Tibial nerve (tissue), 4 donors: ENCODE results near the gene CAMTA1. TPM values are rescaled to one million over a fixed set of nuclear protein-coding genes. Genes with fewer than 3 reads are reported as not detected.

Experiments
- DNase-seq, 2 donors: peaks; one replicate each; pipeline ENCODE4 v3.0.0-alpha.2; 2019; ENCODE audit warnings: low spot score in 2 of 2
- H3K27ac ChIP-seq, 4 donors: fragments of 200-600 bp; sonication (generic) in 3 of 4; one replicate each; pipeline ENCODE4 v1.5.1; 2017 to 2019; ENCODE audit warnings: mild to moderate bottlenecking in 1 of 4
- H3K27me3 ChIP-seq, 2 donors: fragments of 200-600 bp; sonication (generic) in 1 of 2; one replicate each; pipeline versions ENCODE4 v1.5.1 to v1.6.0; 2017 to 2019
- H3K36me3 ChIP-seq, 3 donors: fragments of 200-600 bp; sonication (generic); one replicate each; pipeline ENCODE4 v1.5.1; 2018 to 2019
- H3K4me1 ChIP-seq, 4 donors: fragments of 200-600 bp; sonication (generic) in 3 of 4; one replicate each; pipeline ENCODE4 v1.5.1; 2017 to 2019
- H3K4me3 ChIP-seq, 4 donors: fragments of 200-600 bp; sonication (generic) in 3 of 4; one replicate each; pipeline ENCODE4 v1.5.1; 2017 to 2019; ENCODE audit warnings: mild to moderate bottlenecking in 1 of 4, moderate library complexity in 1 of 4
- H3K9me3 ChIP-seq, 4 donors: fragments of 200-600 bp; sonication (generic) in 3 of 4; one replicate each; pipeline ENCODE4 v1.5.1; 2017 to 2019
- EP300 ChIP-seq, 2 donors: sonication (generic); formaldehyde crosslinking; IDR thresholded peaks; one replicate each; pipeline ENCODE4 v1.6.1; 2017; ENCODE audit warnings: antibody characterized with exemption in 2 of 2, mild to moderate bottlenecking in 1 of 2
- POLR2A ChIP-seq, 2 donors: fragments of 450-650 bp; IDR thresholded peaks; one replicate each; pipeline ENCODE4 v1.6.1; 2017; ENCODE audit warnings: antibody characterized with exemption in 2 of 2, mild to moderate bottlenecking in 2 of 2, moderate library complexity in 2 of 2
- WGBS, 2 donors: methylation state at CpG; one replicate each; pipeline ENCODE4 v1.1.5; 2018; 5-methylcytosine and 5-hydroxymethylcytosine counted together
- total RNA-seq, 4 donors: library from RNA; depleted of rRNA; stranded (reverse); fragments of >200 nt; gene quantifications; one replicate each; pipeline ENCODE4 v1.1.0, GENCODE V29; 2016
- TF ChIP-seq, protein P1 (sequence below), 5 experiments: fragments of 200-600 bp in 3 of 5; fragments of 450-650 bp in 2 of 5; sonication (generic) in 3 of 5; IDR thresholded peaks; one replicate each; pipeline ENCODE4 v1.5.1; 2016 to 2019; ENCODE audit warnings: antibody characterized with exemption in 5 of 5, mild to moderate bottlenecking in 3 of 5, moderate library complexity in 2 of 5

Gene CAMTA1
- total RNA-seq, 4 donors from 2014 or later = 41.8 to 104 (median 87.2) TPM

DNA sequence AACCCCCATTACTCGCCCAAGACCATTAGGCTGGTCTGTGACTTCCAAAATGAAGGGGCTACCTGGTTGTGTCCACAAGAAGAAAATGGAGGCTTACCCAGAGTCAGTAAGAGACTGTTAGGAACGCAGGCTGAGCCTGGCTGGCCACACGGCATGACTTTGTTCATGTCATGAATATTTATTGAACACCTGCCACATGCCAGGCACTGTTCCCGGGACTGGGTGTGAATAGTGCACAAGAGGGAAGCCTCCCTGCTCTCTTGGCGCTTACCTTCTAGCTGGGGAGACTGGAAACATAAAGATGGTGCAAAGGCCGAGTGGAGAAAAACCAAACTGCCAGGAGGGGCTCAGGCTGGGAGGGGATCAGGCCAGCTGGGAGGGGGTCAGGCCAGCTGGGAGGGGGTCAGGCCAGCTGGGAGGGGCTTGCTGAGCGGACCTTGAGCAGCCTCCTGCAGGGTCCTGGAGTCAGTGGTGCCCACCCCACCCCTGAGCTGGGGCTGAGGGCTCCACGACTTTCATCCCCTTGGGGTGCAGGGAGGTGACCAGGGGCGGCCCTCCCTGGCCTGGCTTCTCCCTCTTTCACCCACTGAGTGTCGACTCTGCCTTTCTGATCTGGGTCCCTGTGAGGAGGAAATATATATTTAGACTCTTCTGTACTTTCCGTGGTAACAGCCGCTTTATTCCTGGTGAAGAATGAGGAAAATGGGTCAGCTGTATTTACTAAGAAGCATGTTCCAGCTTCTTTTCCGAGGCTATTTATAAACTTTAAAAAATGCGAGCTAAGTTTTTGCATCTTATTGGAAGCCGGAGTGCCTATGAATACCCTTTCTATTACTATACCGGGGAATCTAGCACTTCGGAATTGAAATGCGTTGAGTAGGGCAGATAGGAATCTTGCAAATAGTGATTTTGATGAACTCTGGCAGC, 139.0 kb downstream of the CAMTA1 start:
- no peaks in the 10 kb centered on the region for H3K27me3 ChIP-seq
- peaks cover 0 to 4% (median 0%) of the 10 kb centered on the region in 4 donors for H3K9me3 ChIP-seq
- H3K36me3 ChIP-seq = no peaks in the 10 kb centered on the region
- no peak for DNase-seq
- WGBS, 2 donors = 49 to 55% methylated on average over 18 of the region's 18 CpGs
- no peak overlapping the region for H3K4me3 ChIP-seq
- peaks cover 0 to 16% (median 4%) of the 10 kb centered on the region in 4 donors for H3K4me1 ChIP-seq
- peak overlapping the region in 1 of 4 donors; percentile 16 for H3K27ac ChIP-seq
- TF ChIP-seq EP300 (IDR thresholded peaks at IDR 0.05) (no peak), POLR2A (IDR thresholded peaks at IDR 0.05) (no peak)
- TF ChIP-seq, protein P1, sequence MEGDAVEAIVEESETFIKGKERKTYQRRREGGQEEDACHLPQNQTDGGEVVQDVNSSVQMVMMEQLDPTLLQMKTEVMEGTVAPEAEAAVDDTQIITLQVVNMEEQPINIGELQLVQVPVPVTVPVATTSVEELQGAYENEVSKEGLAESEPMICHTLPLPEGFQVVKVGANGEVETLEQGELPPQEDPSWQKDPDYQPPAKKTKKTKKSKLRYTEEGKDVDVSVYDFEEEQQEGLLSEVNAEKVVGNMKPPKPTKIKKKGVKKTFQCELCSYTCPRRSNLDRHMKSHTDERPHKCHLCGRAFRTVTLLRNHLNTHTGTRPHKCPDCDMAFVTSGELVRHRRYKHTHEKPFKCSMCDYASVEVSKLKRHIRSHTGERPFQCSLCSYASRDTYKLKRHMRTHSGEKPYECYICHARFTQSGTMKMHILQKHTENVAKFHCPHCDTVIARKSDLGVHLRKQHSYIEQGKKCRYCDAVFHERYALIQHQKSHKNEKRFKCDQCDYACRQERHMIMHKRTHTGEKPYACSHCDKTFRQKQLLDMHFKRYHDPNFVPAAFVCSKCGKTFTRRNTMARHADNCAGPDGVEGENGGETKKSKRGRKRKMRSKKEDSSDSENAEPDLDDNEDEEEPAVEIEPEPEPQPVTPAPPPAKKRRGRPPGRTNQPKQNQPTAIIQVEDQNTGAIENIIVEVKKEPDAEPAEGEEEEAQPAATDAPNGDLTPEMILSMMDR (IDR thresholded peaks at IDR 0.05) = no peak

DNA sequence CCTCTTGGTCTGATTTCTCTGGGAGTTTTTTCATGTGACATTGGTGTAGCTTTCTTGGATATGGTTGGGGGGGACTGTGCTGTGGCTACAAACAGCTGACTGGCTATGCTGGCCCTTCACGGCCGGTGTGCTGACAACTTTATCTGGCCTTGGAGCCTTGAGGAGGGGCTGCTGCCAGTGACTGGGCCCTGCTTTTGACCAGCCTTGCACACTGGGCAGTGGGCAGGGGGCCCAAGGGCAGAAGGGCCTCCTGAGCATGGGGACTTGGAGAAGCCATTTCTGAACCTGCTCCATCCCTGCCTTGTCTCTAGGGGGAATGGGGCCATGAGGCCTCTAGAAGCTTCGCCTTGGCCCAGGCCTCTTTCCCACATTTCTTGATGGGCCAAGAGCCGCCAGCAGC, 139.6 kb downstream of the CAMTA1 start:
- 75 to 79% methylated on average over 4 of the region's 4 CpGs for WGBS, 2 donors
- Histone ChIP-seq H3K27ac (no peak overlapping the region), H3K27me3 (no peaks in the 10 kb centered on the region), H3K36me3 (no peaks in the 10 kb centered on the region), H3K4me1 (peaks cover 0 to 16% (median 4%) of the 10 kb centered on the region in 4 donors), H3K4me3 (no peak overlapping the region), H3K9me3 (peaks cover 0 to 4% (median 0%) of the 10 kb centered on the region in 4 donors)
- DNase-seq = no peak
- TF ChIP-seq, protein P1 (IDR thresholded peaks at IDR 0.05) = no peak
- TF ChIP-seq POLR2A (IDR thresholded peaks at IDR 0.05) (no peak), EP300 (IDR thresholded peaks at IDR 0.05) (no peak)

GRCh38 chr1:6927626-6928025, 142.4 kb downstream of the CAMTA1 start:
- Histone ChIP-seq H3K27me3 (no peaks in the 10 kb centered on the region), H3K4me1 (peaks cover 0 to 11% (median 2%) of the 10 kb centered on the region in 4 donors), H3K9me3 (no peaks in the 10 kb centered on the region), H3K4me3 (no peak overlapping the region), H3K36me3 (no peaks in the 10 kb centered on the region), H3K27ac (no peak overlapping the region)
- no peak for DNase-seq
- WGBS, 2 donors = 40 to 41% methylated on average over 4 of the region's 4 CpGs
- TF ChIP-seq, protein P1 (IDR thresholded peaks at IDR 0.05) = no peak
- TF ChIP-seq EP300 (IDR thresholded peaks at IDR 0.05) (no peak), POLR2A (IDR thresholded peaks at IDR 0.05) (no peak)

DNA sequence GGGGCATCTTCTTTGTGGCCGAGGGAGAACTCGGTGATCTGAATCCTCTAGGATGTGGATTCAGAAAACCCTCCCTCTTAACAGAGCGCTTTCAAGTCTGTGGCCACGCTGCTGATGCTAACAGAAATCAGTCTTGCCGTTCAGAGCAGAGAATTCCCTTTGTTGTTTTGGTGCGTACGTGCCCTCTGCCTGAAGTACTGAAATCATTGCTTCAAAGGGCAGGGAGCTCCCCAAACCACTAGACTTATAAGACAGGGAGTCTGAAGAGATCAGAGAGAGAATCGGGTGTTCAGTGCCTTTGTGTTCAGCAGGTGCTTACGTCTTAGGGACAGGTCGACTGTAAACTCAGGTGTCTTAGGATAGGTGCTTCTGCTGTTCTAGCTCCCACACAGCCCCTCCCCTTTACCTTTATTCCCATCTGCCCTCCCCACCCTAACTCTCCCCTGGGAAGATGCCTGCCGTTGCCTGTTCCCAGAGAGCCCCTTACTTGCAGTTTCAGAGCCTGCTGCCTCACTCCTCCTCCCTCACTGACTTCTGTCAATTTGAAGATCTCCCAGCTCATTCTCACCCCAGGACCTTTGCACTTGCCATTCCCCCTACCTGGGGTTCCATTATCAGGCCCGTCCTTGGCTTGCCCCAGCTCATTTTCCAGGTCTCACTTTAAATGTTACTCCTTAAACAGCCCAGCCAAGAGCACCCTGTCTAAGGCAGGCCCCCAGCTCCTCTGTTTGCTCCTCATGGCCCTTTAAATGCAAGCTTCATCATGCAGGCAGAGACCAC, 143.0 kb downstream of the CAMTA1 start:
- peaks cover 0 to 5% (median 0%) of the 10 kb centered on the region in 4 donors for H3K4me1 ChIP-seq
- no peaks in the 10 kb centered on the region for H3K9me3 ChIP-seq
- H3K27me3 ChIP-seq = no peaks in the 10 kb centered on the region
- H3K27ac ChIP-seq = no peak overlapping the region
- H3K36me3 ChIP-seq = no peaks in the 10 kb centered on the region
- DNase-seq = no peak
- no peak overlapping the region for H3K4me3 ChIP-seq
- TF ChIP-seq EP300 (IDR thresholded peaks at IDR 0.05) (no peak), POLR2A (IDR thresholded peaks at IDR 0.05) (no peak)
- TF ChIP-seq, protein P1 (IDR thresholded peaks at IDR 0.05) = no peak
- 75 to 76% methylated on average over 12 of the region's 12 CpGs for WGBS, 2 donors
